GM19035 (cell line): Measurements from ENCODE around the gene RHBDD1.

Source experiments
- ATAC-seq: cut with Tn5 transposase; IDR thresholded peaks from one replicate; pipeline ENCODE4 v1.9.1; 2021; ENCODE audit not compliant: unreplicated experiment

The RHBDD1 gene, protein sequence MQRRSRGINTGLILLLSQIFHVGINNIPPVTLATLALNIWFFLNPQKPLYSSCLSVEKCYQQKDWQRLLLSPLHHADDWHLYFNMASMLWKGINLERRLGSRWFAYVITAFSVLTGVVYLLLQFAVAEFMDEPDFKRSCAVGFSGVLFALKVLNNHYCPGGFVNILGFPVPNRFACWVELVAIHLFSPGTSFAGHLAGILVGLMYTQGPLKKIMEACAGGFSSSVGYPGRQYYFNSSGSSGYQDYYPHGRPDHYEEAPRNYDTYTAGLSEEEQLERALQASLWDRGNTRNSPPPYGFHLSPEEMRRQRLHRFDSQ

DNA sequence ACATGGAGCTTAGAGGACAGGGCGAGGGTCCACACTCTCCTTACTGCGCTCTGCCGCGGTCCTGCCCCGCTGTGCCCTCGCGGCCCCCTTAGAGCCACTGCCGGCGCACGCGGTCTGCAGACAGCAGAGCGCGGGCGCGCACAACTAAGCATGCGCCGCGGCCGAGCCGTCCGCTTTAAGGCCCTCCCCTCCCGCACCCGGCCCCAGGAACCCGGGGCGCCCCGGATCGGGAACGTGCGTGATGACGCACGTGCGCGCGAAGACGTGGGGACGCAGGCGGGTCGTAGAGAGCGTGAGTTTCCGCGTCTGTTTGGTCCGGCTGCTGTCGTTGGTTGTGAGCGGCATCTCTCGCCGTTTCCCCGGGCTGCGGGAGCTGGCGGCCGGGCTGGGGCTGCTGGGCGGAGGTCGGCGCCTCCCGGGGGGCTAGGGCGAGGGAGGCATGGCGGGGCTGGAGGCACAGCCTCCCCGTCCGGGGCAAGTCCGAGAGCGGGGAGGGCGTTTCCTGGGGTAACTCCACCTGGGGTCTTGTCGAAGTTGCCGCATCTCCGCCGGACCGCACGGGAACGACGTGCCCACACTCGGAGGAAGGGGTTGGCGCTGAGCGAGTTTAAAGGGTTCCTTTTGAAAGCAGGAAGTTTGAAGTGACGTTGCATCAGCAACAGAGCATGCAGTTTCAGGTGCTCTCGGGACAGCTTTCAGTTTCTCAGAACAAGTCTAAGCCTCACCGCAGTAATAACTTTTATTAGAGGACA lies at the start of gene RHBDD1:
Gene RHBDD1 (plus strand): TSS at position 259 of the 752 bp plus-strand sequence. CDS start 28,640 bp downstream, outside the sequence.
- ATAC-seq = peak; percentile 87

GRCh38 chr2:226788064-226788463 lies 47.8 kb upstream of the RHBDD1 start:
- no peak for ATAC-seq

DNA sequence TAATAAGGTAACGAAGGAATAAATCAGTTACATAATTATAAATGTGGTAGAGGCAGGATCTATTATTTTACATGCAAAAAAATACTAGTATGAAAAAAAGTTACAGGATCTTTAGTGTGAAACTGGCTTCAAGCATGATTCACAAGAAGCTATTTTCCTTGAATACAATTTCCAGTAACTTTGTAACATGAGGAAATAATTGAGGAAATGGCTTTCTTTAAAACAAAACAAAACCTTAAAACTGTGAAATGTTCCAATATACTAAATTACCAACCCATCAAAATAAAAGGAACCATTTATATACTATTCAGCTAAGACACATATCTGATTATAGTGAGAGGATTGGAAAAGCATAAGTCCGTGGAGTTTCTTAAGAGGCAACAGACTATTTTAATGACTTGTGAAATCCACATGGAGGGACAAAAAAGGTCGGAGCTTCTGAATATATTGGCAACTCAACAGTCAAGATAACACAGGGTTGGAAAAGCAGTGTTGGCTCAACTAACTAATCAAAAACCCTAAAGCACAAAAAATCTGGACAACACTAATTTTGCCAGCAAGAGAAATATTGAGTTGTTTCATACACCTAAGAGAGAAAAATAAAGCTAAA lies 46.9 kb upstream of the RHBDD1 start:
- ATAC-seq = no peak

GRCh38 chr2:226790011-226790410 lies 45.8 kb upstream of the RHBDD1 start:
- no peak for ATAC-seq

DNA sequence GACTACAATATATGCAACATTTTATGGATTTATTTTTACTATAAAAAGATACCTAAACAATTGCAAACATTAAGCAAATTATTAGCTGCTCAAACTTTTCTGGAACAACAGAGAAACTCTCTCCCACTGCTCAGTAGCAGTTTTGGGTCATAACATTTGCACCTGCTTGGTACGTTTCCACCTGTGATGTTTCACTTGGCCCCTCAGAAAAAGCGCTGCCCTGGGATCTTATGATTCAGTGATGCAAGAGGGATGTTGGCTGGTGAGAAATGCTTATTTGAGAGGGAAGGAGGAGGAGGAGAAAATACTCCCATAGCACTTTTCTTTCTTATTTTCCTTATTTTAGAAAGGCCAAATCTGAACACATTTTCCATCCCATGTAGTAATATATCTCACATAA lies 45.4 kb upstream of the RHBDD1 start:
- ATAC-seq = no peak

- peak; percentile 66 for ATAC-seq
Observed at GRCh38 chr2:226791056-226791486, 44.8 kb upstream of the RHBDD1 start.

DNA sequence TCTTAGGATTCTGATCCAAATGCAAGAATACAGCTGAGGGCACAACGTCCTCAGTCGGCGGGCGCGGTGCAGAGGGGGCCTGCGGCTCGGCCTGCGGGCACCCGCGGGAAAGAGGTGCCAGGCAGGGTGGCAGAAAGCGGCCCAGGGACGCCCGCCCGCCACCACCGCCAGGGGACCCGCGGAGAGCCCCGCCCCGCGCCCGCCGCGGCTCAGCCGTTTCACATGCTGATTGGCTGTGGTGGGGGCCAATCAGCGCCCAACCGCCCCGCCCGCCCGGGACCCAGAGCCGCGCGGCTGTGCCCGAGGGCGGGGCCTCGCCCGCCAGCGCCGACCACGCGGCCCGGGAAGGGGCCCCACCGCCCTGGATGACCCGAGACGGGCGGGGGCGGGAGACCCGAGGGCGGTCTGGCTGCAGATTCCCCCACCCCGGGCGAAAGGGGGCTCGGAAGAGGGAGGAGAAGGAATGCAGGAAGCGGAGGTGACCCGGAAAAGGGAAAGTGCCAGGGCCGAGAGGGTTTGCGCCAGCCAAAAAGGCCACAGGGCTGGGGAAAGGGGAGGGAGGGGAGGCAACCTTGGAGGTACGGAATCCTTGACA lies 44.3 kb upstream of the RHBDD1 start:
- ATAC-seq = peak; percentile 95

- no peak for ATAC-seq
Observed at GRCh38 chr2:226792155-226792881, 43.5 kb upstream of the RHBDD1 start.

DNA sequence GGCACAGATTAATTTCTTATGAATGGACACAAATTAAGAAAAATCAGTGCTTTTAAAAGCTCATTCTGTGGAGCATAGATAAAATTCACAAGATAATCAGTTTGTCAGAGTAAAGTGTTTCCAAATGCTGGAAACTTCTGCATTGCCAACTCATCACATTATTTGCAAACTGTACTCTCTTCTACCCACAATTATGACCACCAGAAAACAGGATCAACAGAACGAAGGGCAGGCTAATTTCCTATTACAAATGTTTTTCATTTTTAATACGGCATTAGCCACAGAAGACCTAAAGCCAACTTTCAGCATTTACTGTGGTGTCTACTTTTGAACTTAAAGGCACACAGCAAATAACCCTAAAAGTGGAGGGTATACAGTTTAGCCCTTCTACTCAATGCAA lies 42.2 kb upstream of the RHBDD1 start:
- ATAC-seq = no peak

- no peak for ATAC-seq
Observed at GRCh38 chr2:226794196-226794661, 41.6 kb upstream of the RHBDD1 start.

DNA sequence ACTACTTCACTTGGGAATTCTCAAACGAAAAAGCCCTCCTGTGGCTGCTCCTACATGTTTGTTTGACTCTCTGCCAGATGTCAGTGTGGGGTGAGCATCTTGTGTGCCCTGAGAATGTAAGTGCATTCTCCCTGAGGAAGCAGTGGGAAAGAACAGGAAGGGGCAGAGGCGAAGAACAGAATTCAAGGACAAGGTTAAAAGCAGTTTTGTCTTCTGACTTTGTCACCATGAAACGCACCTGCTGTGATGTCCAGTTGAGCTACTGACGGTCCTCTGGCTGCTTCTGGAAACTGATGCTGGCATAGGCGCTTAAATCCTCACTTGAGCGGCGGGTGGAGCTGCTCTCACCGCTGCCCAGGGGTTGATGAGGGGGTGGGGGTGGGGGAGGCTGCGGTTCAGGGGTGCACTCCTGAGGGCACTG lies 41.1 kb upstream of the RHBDD1 start:
- no peak for ATAC-seq

GRCh38 chr2:226795281-226796011 lies 40.4 kb upstream of the RHBDD1 start:
- ATAC-seq = no peak

GRCh38 chr2:226796012-226796839 lies 39.6 kb upstream of the RHBDD1 start:
- no peak for ATAC-seq

- no peak for ATAC-seq
Observed at GRCh38 chr2:226796840-226797288, 39.0 kb upstream of the RHBDD1 start.

- ATAC-seq = no peak
Observed at GRCh38 chr2:226797289-226797988, 38.4 kb upstream of the RHBDD1 start.

- ATAC-seq = no peak
Observed at GRCh38 chr2:226797989-226798421, 37.8 kb upstream of the RHBDD1 start.

DNA sequence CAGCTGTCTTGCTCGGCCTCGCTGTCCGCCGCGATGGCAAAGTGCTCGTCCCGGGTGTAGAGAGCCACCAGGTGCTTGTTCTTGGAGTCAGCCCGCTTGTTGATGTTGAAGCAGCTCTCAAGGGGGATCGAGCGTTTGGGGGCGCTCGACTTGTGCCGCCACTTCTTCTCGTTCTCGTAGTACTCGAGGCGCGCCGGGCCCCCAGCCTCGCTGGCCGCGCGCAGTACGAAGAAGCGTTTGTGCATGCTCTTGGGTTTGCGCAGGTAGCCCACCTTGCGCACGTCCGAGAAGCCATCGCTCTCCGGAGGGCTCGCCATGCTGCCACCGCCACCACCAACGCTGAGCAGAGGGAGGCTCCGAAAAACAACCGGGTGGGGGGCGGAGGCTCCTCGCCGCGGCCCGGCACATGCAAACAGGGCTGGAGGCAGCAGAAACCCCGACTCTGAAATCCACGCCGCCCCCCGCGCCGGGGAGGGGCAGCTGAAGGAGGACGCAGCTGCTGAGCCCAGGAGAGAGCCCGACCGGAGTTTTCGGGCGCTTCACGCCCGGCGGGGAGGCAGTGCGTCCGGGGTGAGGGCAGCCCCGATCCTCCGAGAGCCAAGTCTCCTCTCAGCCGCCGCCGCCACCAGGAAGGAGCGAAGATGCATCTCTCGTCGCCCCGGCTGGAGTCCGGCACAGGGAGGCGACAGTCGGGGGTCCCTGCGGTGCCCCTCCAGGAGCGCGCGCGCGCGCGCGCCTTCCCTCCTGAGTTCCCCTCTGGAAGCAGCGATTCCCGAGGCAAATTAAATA lies 37.2 kb upstream of the RHBDD1 start:
- peak; percentile 22 for ATAC-seq
